K562 (cell line): ENCODE results near the gene MMP23B.

Experiments used
- BRF1 ChIP-seq: IDR thresholded peaks from 3 replicates; pipeline ENCODE4 v1.6.1; 2011; ENCODE audit warnings: borderline replicate concordance, mild to moderate bottlenecking; ENCODE audit not compliant: insufficient read length; ENCODE audit errors: extremely low read depth
- FOXJ3 ChIP-seq: sonication (generic); formaldehyde crosslinking; IDR thresholded peaks from 2 replicates; pipeline ENCODE4 v1.4.0; 2020; ENCODE audit warnings: mild to moderate bottlenecking, missing genetic modification reagents
- GABPA ChIP-seq: fragments of 200-800 bp; sonication (Bioruptor generic); conservative IDR thresholded peaks from 2 replicates; pipeline ENCODE4 v1.6.1; 2016; ENCODE audit warnings: low read depth, missing genetic modification characterization, missing compliant biosample characterization
- MCM2 ChIP-seq: fragments of 450-650 bp; IDR thresholded peaks from 2 replicates; pipeline ENCODE4 v1.6.1; 2017; ENCODE audit warnings: low read depth, mild to moderate bottlenecking
- MCM3 ChIP-seq: fragments of 450-650 bp; IDR thresholded peaks from 2 replicates; pipeline ENCODE4 v1.6.1; 2016
- NFE2 ChIP-seq: IDR thresholded peaks from 2 replicates; pipeline ENCODE4 v1.6.1; 2014; ENCODE audit warnings: antibody characterized with exemption, low read depth
- NR3C1 ChIP-seq: sonication (generic); formaldehyde crosslinking; IDR thresholded peaks from 2 replicates; pipeline ENCODE4 v1.8.1; 2022; ENCODE audit warnings: missing genetic modification reagents
- SOX6 ChIP-seq: fragments of 450-650 bp; IDR thresholded peaks from 2 replicates; pipeline ENCODE4 v1.6.1; 2014; ENCODE audit warnings: mild to moderate bottlenecking
- YY1 ChIP-seq, 3 experiments: IDR thresholded peaks; 2 replicates each; pipeline ENCODE4 v1.6.1; 2011; ENCODE audit warnings: low read length in 2 of 3, mild to moderate bottlenecking in 2 of 3, moderate library complexity in 2 of 3, borderline replicate concordance in 1 of 3, control low read depth in 1 of 3, low read depth in 1 of 3; ENCODE audit not compliant: insufficient read depth in 3 of 3, insufficient replicate concordance in 2 of 3, control insufficient read depth in 1 of 3, insufficient read length in 1 of 3; ENCODE audit errors: extremely low read depth in 1 of 3
- ZNF586 ChIP-seq: fragments of 450-650 bp; formaldehyde crosslinking; conservative IDR thresholded peaks from 2 replicates; pipeline ENCODE4 v1.4.0; 2020; ENCODE audit warnings: mild to moderate bottlenecking, moderate library complexity
- TF ChIP-seq, protein P1 (sequence below), 3 experiments: IDR thresholded peaks in 2 of 3; conservative IDR thresholded peaks in 1 of 3; 2 replicates each; pipeline ENCODE4 v1.5.1; 2011 to 2012; ENCODE audit warnings: low read length in 3 of 3, mild to moderate bottlenecking in 3 of 3, control low read depth in 2 of 3, improper control_type of control experiment in 1 of 3, inconsistent platforms in 1 of 3, low read depth in 1 of 3, mixed read lengths in 1 of 3, moderate library complexity in 1 of 3; ENCODE audit not compliant: insufficient read depth in 2 of 3
- TF ChIP-seq, protein P2 (sequence below): sonication (generic); formaldehyde crosslinking; IDR thresholded peaks from 2 replicates; pipeline ENCODE4 v1.4.0; 2020; ENCODE audit warnings: mild to moderate bottlenecking, missing genetic modification reagents

DNA sequence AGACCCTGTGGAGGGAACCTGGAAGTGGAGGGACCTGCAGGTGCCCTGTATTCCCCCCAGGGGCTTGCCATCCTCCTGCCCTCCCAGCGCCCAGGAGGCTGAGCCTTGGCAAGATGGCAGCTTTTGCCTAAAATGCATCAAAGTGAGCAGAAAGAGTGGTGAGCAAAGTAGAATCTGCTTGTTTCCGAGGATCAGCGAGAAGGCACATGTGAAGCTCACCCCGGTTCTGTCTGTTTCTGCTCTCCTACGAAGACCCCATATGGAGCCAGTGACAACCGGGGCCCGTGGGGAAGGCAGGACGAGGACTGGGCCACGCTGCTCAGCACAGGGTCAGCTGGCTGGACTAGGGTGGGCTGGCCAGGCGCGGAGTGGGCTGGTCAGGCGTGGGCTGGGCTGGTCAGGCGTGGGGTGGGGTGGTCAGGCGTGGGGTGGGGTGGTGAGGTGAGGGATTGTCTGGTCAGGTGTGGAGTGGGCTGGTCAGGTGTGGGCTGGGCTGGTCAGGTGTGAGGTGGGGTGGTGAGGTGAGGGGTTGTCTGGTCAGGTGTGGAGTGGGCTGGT lies 26.9 kb upstream of the MMP23B start:
- TF ChIP-seq, protein P1, sequence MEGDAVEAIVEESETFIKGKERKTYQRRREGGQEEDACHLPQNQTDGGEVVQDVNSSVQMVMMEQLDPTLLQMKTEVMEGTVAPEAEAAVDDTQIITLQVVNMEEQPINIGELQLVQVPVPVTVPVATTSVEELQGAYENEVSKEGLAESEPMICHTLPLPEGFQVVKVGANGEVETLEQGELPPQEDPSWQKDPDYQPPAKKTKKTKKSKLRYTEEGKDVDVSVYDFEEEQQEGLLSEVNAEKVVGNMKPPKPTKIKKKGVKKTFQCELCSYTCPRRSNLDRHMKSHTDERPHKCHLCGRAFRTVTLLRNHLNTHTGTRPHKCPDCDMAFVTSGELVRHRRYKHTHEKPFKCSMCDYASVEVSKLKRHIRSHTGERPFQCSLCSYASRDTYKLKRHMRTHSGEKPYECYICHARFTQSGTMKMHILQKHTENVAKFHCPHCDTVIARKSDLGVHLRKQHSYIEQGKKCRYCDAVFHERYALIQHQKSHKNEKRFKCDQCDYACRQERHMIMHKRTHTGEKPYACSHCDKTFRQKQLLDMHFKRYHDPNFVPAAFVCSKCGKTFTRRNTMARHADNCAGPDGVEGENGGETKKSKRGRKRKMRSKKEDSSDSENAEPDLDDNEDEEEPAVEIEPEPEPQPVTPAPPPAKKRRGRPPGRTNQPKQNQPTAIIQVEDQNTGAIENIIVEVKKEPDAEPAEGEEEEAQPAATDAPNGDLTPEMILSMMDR (IDR thresholded peaks at IDR 0.05 in 2 of 3, conservative IDR thresholded peaks at IDR 0.05 in 1 of 3; ENCODE audit: insufficient read depth in 2 of 3, low read depth in 1 of 3, low read length in 3 of 3): no peak
- TF ChIP-seq FOXJ3 (CRISPR knock-in tag) (no peak), GABPA (no peak), MCM3 (no peak), YY1 (IDR thresholded peaks at IDR 0.05; ENCODE audit: borderline replicate concordance in 1 of 3, control insufficient read depth in 1 of 3, extremely low read depth in 1 of 3, insufficient read depth in 3 of 3, insufficient read length in 1 of 3, insufficient replicate concordance in 2 of 3, low read depth in 1 of 3, low read length in 2 of 3) (no peak), ZNF586 (CRISPR knock-in tag) (no peak), BRF1 (no peak), NR3C1 (CRISPR knock-in tag) (no peak), MCM2 (no peak), NFE2 (no peak), SOX6 (no peak)
- TF ChIP-seq, protein P2, sequence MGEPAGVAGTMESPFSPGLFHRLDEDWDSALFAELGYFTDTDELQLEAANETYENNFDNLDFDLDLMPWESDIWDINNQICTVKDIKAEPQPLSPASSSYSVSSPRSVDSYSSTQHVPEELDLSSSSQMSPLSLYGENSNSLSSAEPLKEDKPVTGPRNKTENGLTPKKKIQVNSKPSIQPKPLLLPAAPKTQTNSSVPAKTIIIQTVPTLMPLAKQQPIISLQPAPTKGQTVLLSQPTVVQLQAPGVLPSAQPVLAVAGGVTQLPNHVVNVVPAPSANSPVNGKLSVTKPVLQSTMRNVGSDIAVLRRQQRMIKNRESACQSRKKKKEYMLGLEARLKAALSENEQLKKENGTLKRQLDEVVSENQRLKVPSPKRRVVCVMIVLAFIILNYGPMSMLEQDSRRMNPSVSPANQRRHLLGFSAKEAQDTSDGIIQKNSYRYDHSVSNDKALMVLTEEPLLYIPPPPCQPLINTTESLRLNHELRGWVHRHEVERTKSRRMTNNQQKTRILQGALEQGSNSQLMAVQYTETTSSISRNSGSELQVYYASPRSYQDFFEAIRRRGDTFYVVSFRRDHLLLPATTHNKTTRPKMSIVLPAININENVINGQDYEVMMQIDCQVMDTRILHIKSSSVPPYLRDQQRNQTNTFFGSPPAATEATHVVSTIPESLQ (CRISPR knock-in tag): no peak
